Stimulated activated CD4-positive, alpha-beta T cell treated with anti-CD3 and anti-CD28 coated beads, Interleukin-15, amount 100 ng/mL, for 1 hour (primary cell): ENCODE results near the gene CDHR2.
A peak's percentile ranks its signal among the peaks of the same experiment; 100 is the strongest.
"Not testable (repeated sequence)": the region's sequence is repeated elsewhere in the genome, so short reads cannot be mapped to it uniquely, and the experiment has no call there.

Experiments
- DNase-seq, 2 donors: peaks; one replicate each; pipeline ENCODE4 v3.0.0-alpha.2; 2020; ENCODE audit warnings: low read depth in 1 of 2, low spot score in 1 of 2

CDHR2 gene

GRCh38 chr5:176568657-176569056 lies 19.5 kb downstream of the CDHR2 start:
- DNase-seq: no peak

- DNase-seq: no peak
These were observed 20.9 kb downstream of the CDHR2 start for GRCh38 chr5:176570044-176570443.

- peak; percentile 59 to 70 for DNase-seq
These were observed 24.6 kb downstream of the CDHR2 start for GRCh38 chr5:176573564-176574296.

- no peak for DNase-seq
These were observed 25.1 kb downstream of the CDHR2 start for GRCh38 chr5:176574297-176574591.

- no peak for DNase-seq
These were observed 25.9 kb downstream of the CDHR2 start for GRCh38 chr5:176575066-176575465.

- no peak for DNase-seq
These were observed 26.6 kb downstream of the CDHR2 start for GRCh38 chr5:176575488-176576422.

GRCh38 chr5:176577312-176578176 lies 28.4 kb downstream of the CDHR2 start:
- DNase-seq: no peak

GRCh38 chr5:176578391-176578808 lies 29.3 kb downstream of the CDHR2 start:
- no peak for DNase-seq

GRCh38 chr5:176579323-176579722 lies 30.2 kb downstream of the CDHR2 start:
- no peak for DNase-seq

- DNase-seq: no peak
These were observed 32.2 kb downstream of the CDHR2 start for GRCh38 chr5:176581361-176581760.

GRCh38 chr5:176583076-176583475 lies 33.9 kb downstream of the CDHR2 start:
- DNase-seq: no peak

- DNase-seq: no peak
These were observed 38.3 kb downstream of the CDHR2 start for GRCh38 chr5:176587398-176587797.

- no peak for DNase-seq
These were observed 39.2 kb downstream of the CDHR2 start for GRCh38 chr5:176588297-176588696.

- DNase-seq: no peak
These were observed 40.1 kb downstream of the CDHR2 start for GRCh38 chr5:176589039-176589769.

GRCh38 chr5:176590035-176590717 lies 41.0 kb downstream of the CDHR2 start:
- no peak for DNase-seq

GRCh38 chr5:176591667-176592066 lies 42.5 kb downstream of the CDHR2 start:
- not testable (repeated sequence) for DNase-seq

- DNase-seq: no peak
These were observed 43.4 kb downstream of the CDHR2 start for GRCh38 chr5:176592573-176592972.

GRCh38 chr5:176593273-176593869 lies 44.2 kb downstream of the CDHR2 start:
- no peak for DNase-seq

- no peak for DNase-seq
These were observed 45.4 kb downstream of the CDHR2 start for GRCh38 chr5:176594554-176594953.
